ENCODE results near the gene MAP3K13. TPM values are rescaled to one million over a fixed set of nuclear protein-coding genes. Genes with fewer than 3 reads are reported as not detected.
"Not testable (repeated sequence)": the region's sequence is repeated elsewhere in the genome, so short reads cannot be mapped to it uniquely, and the experiment has no call there.

Gene MAP3K13
- polyA plus RNA-seq, 3 donors from 2014 or later: 18.0 to 29.0 (median 24.2) TPM

- no peaks in the 10 kb centered on the region for H3K36me3 Mint-ChIP-seq
Measured at GRCh38 chr3:185420762-185421161, 57.8 kb downstream of the MAP3K13 start.

DNA sequence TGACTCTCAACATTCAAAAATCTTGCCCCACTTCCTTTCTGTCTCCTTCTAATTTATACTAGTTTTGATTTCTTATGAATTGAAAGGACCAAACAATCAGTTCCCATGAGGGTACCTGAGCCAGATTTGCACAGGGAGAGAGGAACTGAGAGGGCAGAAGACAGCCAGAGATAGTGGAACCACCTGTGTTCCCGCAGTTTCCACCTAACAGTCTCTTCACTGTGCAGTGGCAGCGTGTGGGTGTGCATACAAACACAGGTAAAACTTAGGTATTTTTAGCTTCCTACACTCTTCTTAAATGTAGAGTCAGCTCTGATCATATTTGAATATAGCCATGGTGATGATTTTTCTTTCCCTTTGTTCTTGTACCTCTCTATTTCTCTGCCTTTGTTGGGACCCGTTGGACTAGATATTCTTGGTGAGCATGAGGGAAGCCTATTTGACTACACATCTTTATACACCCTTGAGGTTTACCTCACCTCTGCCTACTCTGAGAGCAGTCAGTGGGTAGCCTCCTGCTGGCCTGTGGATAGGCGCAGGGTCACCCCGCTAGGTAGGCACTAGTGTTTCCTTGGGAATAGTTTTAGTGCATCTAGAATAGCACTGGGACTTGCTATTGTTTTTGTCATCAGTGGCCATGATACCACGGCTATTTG is 58.8 kb downstream of the MAP3K13 start:
- Mint-ChIP-seq H3K27me3 (ENCODE audit: low read depth in 3 of 3) (peaks cover 0 to 3% (median 1%) of the 10 kb centered on the region in 3 donors), H3K9me3 (no peaks in the 10 kb centered on the region), H3K4me1 (no peaks in the 10 kb centered on the region), H3K4me3 (no peak overlapping the region), H3K27ac (no peak overlapping the region), H3K36me3 (peaks cover 0 to 3% (median 0%) of the 10 kb centered on the region in 3 donors)
- DNase-seq: no peak

More at GRCh38 chr3:185420762-185421161, 57.8 kb downstream of the MAP3K13 start:
- peaks cover 0 to 4% (median 2%) of the 10 kb centered on the region in 3 donors for H3K27me3 Mint-ChIP-seq (ENCODE audit: low read depth in 3 of 3)
- no peaks in the 10 kb centered on the region for H3K9me3 Mint-ChIP-seq
- no peak overlapping the region for H3K4me3 Mint-ChIP-seq
- no peak overlapping the region for H3K27ac Mint-ChIP-seq
- no peaks in the 10 kb centered on the region for H3K4me1 Mint-ChIP-seq
- DNase-seq: no peak

GRCh38 chr3:185422677-185423076 is 59.7 kb downstream of the MAP3K13 start:
- no peaks in the 10 kb centered on the region for H3K9me3 Mint-ChIP-seq
- DNase-seq: no peak
- no peak overlapping the region for H3K27ac Mint-ChIP-seq
- no peaks in the 10 kb centered on the region for H3K4me1 Mint-ChIP-seq
- no peak overlapping the region for H3K4me3 Mint-ChIP-seq
- peaks cover 0 to 4% (median 0%) of the 10 kb centered on the region in 3 donors for H3K36me3 Mint-ChIP-seq
- peaks cover 0 to 3% (median 2%) of the 10 kb centered on the region in 3 donors for H3K27me3 Mint-ChIP-seq (ENCODE audit: low read depth in 3 of 3)

DNA sequence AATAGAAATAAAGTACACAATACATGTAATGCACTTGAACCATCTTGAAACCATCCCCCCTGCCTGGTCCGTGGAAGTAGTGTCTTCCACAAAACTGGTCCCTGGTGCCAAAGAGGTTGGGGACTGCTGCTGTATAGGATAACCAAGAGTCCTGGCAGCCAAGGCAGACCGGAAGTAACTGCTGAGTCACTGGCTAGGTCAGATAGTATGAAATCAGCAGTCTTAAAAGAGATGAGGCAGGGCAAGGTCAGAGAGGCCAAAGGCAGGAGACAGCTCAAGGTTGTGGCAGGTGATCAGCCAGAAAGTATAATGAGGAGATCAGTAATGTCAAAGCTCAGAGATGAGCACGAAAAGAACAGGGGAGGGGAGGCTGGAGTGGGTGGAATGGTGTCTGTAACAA is 60.2 kb downstream of the MAP3K13 start:
- no peaks in the 10 kb centered on the region for H3K4me1 Mint-ChIP-seq
- no peak overlapping the region for H3K4me3 Mint-ChIP-seq
- DNase-seq: no peak
- H3K9me3 Mint-ChIP-seq: no peaks in the 10 kb centered on the region
- no peak overlapping the region for H3K27ac Mint-ChIP-seq
- H3K27me3 Mint-ChIP-seq (ENCODE audit: low read depth in 3 of 3): peaks cover 0 to 3% (median 2%) of the 10 kb centered on the region in 3 donors
- H3K36me3 Mint-ChIP-seq: peaks cover 0 to 4% (median 0%) of the 10 kb centered on the region in 3 donors

- peaks cover 0 to 3% (median 2%) of the 10 kb centered on the region in 3 donors for H3K27me3 Mint-ChIP-seq (ENCODE audit: low read depth in 3 of 3)
- no peak overlapping the region for H3K4me3 Mint-ChIP-seq
- H3K9me3 Mint-ChIP-seq: no peaks in the 10 kb centered on the region
- H3K4me1 Mint-ChIP-seq: no peaks in the 10 kb centered on the region
- H3K36me3 Mint-ChIP-seq: peaks cover 0 to 4% (median 0%) of the 10 kb centered on the region in 3 donors
- no peak overlapping the region for H3K27ac Mint-ChIP-seq
- DNase-seq: no peak
Measured at GRCh38 chr3:185424435-185424834, 61.5 kb downstream of the MAP3K13 start.

DNA sequence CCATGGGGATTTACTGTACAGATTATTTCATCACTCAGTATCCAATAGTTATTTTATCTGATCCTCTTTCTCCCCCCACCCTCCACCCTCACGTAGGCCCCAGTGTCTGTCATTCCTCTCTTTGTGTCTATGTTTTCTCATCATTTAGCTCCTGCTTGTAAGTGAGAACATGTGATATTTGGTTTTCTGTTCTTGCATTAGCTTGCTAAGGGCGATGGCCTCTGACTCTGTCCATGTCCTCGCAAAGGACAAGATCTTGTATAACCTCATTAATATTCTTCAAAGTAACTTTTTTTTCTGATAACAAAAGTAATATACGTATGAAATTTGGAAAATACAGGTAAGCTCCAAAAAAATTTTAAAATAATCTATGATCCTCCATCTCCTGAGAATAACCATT is 67.4 kb downstream of the MAP3K13 start:
- no peak overlapping the region for H3K27ac Mint-ChIP-seq
- peaks cover 0 to 4% (median 0%) of the 10 kb centered on the region in 3 donors for H3K36me3 Mint-ChIP-seq
- no peaks in the 10 kb centered on the region for H3K9me3 Mint-ChIP-seq
- H3K27me3 Mint-ChIP-seq (ENCODE audit: low read depth in 3 of 3): peaks cover 0 to 2% (median 2%) of the 10 kb centered on the region in 3 donors
- no peaks in the 10 kb centered on the region for H3K4me1 Mint-ChIP-seq
- DNase-seq: no peak
- H3K4me3 Mint-ChIP-seq: no peak overlapping the region

DNA sequence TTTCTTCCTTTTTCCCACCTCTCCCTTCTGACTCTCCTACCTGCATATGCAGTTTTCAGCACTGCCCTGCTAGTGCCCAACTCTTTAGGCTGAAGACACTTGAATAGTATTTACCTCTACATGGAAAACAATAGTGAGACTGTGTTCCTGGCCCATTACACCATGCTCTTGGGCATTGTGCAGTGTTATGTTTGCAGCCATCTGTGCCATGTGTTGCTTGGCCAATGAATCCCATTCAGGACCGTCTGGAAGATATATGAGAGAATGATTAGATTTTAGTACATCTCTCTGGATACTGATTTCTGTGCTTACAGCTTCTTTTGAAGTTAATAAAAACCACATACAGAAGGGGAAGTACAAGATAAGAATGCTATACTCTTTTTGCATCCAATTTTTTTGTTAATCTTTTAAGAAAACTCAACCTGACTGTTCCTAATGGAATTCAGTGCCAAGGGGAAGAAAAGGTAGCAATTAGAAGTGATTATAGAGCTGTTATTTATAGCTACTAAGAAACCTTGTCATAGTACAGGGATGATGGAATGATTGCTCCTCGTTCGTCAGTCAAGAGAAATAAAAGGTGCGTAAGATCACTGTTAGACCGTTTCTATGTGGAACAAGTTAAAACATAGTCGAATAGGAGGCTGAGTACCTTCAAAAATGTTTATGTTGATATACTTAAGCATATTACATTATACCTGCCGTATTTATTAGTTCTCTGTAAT is 77.0 kb downstream of the MAP3K13 start:
- H3K36me3 Mint-ChIP-seq: no peaks in the 10 kb centered on the region
- H3K27ac Mint-ChIP-seq: no peak overlapping the region
- no peaks in the 10 kb centered on the region for H3K9me3 Mint-ChIP-seq
- no peaks in the 10 kb centered on the region for H3K4me1 Mint-ChIP-seq
- H3K27me3 Mint-ChIP-seq (ENCODE audit: low read depth in 3 of 3): peaks cover 0 to 4% (median 4%) of the 10 kb centered on the region in 3 donors
- no peak overlapping the region for H3K4me3 Mint-ChIP-seq
- DNase-seq: no peak

DNA sequence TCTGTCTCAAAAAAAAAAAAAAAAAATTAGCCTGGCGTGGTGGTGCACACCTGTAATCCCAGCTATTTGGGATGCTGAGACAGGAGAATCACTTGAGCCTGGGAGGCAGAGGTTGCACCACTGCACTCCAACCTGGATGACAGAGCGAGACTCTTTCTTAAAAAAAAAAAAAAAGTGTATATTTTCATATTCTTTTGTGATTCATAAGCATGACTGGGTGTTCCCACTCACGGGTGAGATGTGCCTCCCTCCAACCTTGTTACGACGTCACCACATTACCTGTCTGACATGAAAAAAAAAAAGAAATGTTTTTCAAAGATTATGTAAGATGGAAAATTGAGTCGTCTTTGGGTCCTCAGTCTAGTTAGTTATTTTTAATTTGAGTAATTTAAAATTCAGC is 79.1 kb downstream of the MAP3K13 start:
- H3K36me3 Mint-ChIP-seq: no peaks in the 10 kb centered on the region
- H3K4me3 Mint-ChIP-seq: no peak overlapping the region
- H3K27ac Mint-ChIP-seq: no peak overlapping the region
- H3K27me3 Mint-ChIP-seq (ENCODE audit: low read depth in 3 of 3): peaks cover 0 to 4% (median 4%) of the 10 kb centered on the region in 3 donors
- no peak for DNase-seq
- H3K4me1 Mint-ChIP-seq: no peaks in the 10 kb centered on the region
- H3K9me3 Mint-ChIP-seq: no peaks in the 10 kb centered on the region

DNA sequence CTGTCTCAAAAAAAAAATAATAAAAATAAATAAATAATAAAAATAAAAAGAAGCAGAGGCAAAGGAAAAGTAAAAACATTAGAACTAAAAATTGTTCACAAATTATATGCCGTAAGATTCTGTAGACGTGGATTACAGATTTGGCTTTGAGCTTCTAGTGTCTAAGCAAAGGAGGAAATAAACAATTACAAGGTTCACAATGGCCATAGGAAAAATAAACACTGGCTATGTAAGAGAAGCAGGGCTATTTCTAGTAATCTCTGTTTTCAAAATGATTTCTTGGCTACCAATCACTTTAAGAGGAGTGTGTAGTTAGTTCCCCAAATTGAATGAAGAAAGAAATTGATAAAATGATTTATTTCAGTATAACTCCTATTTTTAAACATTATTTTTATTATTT is 81.4 kb downstream of the MAP3K13 start:
- Mint-ChIP-seq H3K4me1 (no peaks in the 10 kb centered on the region), H3K9me3 (no peaks in the 10 kb centered on the region), H3K27ac (no peak overlapping the region), H3K27me3 (ENCODE audit: low read depth in 3 of 3) (peaks cover 0 to 4% (median 3%) of the 10 kb centered on the region in 3 donors), H3K4me3 (no peak overlapping the region), H3K36me3 (no peaks in the 10 kb centered on the region)
- no peak for DNase-seq

DNA sequence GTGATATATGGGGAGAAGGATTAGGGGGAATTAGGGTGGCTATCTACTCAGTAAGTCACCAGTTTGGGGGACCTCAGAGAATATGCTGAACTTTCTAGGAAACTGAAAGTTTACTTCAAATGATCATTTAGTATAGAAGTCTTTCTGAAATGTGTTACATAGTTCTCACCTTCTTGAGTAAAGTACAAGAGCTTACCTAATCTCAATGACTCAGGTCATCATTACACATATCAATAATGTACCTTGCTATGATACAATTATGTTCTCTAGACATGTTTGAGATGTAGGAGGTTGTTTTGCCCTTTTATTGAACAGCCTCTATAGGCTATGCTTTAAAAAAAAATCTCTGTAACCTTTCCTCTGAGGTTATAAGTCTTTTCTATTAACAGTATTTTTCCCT is 85.2 kb downstream of the MAP3K13 start:
- Mint-ChIP-seq H3K27ac (no peak overlapping the region), H3K27me3 (ENCODE audit: low read depth in 3 of 3) (peaks cover 0 to under 1% (median 0%) of the 10 kb centered on the region in 3 donors)

GRCh38 chr3:185451432-185451831 is 88.5 kb downstream of the MAP3K13 start:
- H3K4me1 Mint-ChIP-seq; DNase-seq; H3K4me3 Mint-ChIP-seq; H3K27ac Mint-ChIP-seq; H3K27me3 Mint-ChIP-seq (ENCODE audit: low read depth in 3 of 3); H3K36me3 Mint-ChIP-seq; H3K9me3 Mint-ChIP-seq: not testable (repeated sequence)

More for the DNA sequence above, 85.2 kb downstream of the MAP3K13 start:
- Mint-ChIP-seq H3K4me1 (no peaks in the 10 kb centered on the region), H3K9me3 (no peaks in the 10 kb centered on the region), H3K36me3 (no peaks in the 10 kb centered on the region), H3K4me3 (no peak overlapping the region)
- no peak for DNase-seq

DNA sequence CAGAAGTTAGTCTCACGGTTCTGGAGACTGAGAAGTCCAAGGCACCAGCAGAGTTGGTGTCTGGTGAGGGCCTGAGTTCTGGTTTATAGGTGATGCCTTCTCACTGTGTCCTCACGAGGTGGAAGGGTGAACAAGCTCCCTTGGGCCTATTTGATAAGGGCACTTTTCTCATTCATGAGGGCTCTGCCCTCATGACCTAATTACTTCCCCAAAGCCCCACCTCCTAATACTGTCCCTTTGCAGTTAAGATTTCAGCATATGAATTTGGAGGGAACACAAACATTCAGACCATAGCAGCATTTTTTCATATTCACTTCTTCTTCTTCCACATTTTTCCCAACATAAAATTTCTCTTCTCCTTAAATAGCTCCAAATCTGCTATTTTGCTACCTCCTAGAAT is 94.4 kb downstream of the MAP3K13 start:
- no peak for DNase-seq
- Mint-ChIP-seq H3K27me3 (ENCODE audit: low read depth in 3 of 3) (peaks cover 0 to 1% (median 0%) of the 10 kb centered on the region in 3 donors), H3K36me3 (peaks cover 0 to 4% (median 0%) of the 10 kb centered on the region in 3 donors), H3K27ac (no peak overlapping the region), H3K9me3 (no peaks in the 10 kb centered on the region), H3K4me1 (no peaks in the 10 kb centered on the region), H3K4me3 (no peak overlapping the region)

DNA sequence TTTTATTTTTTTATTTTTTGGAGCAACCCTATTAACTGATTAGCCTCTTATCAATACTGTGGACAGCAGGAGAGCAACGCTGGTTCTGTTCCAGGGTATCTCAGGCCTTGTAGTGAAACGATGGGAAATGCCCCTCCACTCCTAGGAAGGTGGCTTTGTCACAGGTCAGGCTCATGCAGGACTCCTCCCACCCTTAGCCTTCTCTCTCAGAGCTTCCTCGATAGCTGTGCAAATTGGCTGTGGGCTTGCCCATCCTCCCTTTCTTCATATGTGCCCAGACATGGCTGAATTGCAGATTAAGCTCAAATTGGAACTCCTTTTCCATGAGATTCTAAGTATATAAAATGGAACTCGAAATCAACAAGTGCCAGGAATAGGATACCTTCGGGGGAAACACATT is 97.4 kb downstream of the MAP3K13 start:
- DNase-seq: no peak
- no peaks in the 10 kb centered on the region for H3K4me1 Mint-ChIP-seq
- no peaks in the 10 kb centered on the region for H3K9me3 Mint-ChIP-seq
- no peak overlapping the region for H3K4me3 Mint-ChIP-seq
- H3K27ac Mint-ChIP-seq: no peak overlapping the region
- H3K27me3 Mint-ChIP-seq (ENCODE audit: low read depth in 3 of 3): peaks cover 0 to 5% (median 0%) of the 10 kb centered on the region in 3 donors
- H3K36me3 Mint-ChIP-seq: peaks cover 3 to 14% (median 6%) of the 10 kb centered on the region in 3 donors

GRCh38 chr3:185460719-185461350 is 97.9 kb downstream of the MAP3K13 start:
- Mint-ChIP-seq H3K9me3 (no peaks in the 10 kb centered on the region), H3K27me3 (ENCODE audit: low read depth in 3 of 3) (peaks cover 0 to 5% (median 0%) of the 10 kb centered on the region in 3 donors), H3K36me3 (peaks cover 8 to 14% (median 10%) of the 10 kb centered on the region in 3 donors), H3K4me3 (no peak overlapping the region), H3K27ac (no peak overlapping the region), H3K4me1 (no peaks in the 10 kb centered on the region)
- no peak for DNase-seq
